Natural killer cell (primary cell): Measurements from ENCODE around the gene DHX58. TPM values are rescaled to one million over a fixed set of nuclear protein-coding genes. Genes with fewer than 3 reads are reported as not detected.
A peak's percentile ranks its signal among the peaks of the same experiment; 100 is the strongest.

Experiments used
- ATAC-seq, 3 donors: fragments of 150-1000 bp in 2 of 3; fragments of 200-7000 bp in 1 of 3; cut with Tn5 transposase; 1 replicate in 1 of 3; 2 replicates in 2 of 3; pipeline ENCODE4 v1.10.0; 2021; ENCODE audit warnings: mild to moderate bottlenecking in 2 of 3, moderate library complexity in 2 of 3
- DNase-seq, 2 donors: peaks; one replicate each; pipeline versions ENCODE4 v3.0.0 to v3.0.0-alpha.2; 2013 to 2021; ENCODE audit warnings: mixed read lengths in 1 of 2
- H3K27ac ChIP-seq: one replicate; pipeline ENCODE4 v1.5.1; 2013; ENCODE audit warnings: mild to moderate bottlenecking, low read length
- H3K27me3 ChIP-seq: one replicate; pipeline ENCODE4 v1.6.1; 2013; ENCODE audit warnings: low read length; ENCODE audit not compliant: control insufficient read depth, insufficient read depth
- H3K36me3 ChIP-seq: one replicate; pipeline ENCODE4 v1.6.1; 2013; ENCODE audit warnings: low read length; ENCODE audit not compliant: control insufficient read depth, insufficient read depth
- H3K4me1 ChIP-seq: one replicate; pipeline ENCODE4 v1.6.1; 2013; ENCODE audit warnings: low read length; ENCODE audit not compliant: control insufficient read depth, insufficient read depth
- H3K4me3 ChIP-seq: one replicate; pipeline ENCODE4 v1.5.1; 2013; ENCODE audit warnings: low read length
- H3K9me3 ChIP-seq: one replicate; pipeline ENCODE4 v1.6.1; 2013; ENCODE audit warnings: low read length; ENCODE audit not compliant: control insufficient read depth, insufficient read depth
- H3K27ac Mint-ChIP-seq, 2 donors: one replicate each; pipeline ENCODE4 v1.8.0; 2022; ENCODE audit warnings: mild to moderate bottlenecking in 2 of 2, mixed read lengths in 2 of 2, moderate library complexity in 1 of 2
- H3K27me3 Mint-ChIP-seq, 2 donors: one replicate each; pipeline ENCODE4 v1.8.0; 2022; ENCODE audit warnings: low read depth in 2 of 2, mixed read lengths in 2 of 2
- H3K36me3 Mint-ChIP-seq: one replicate; pipeline ENCODE4 v1.8.0; 2022; ENCODE audit warnings: mixed read lengths
- H3K4me1 Mint-ChIP-seq, 2 donors: one replicate each; pipeline ENCODE4 v1.8.0; 2022; ENCODE audit warnings: mixed read lengths in 2 of 2
- H3K4me3 Mint-ChIP-seq: one replicate; pipeline ENCODE4 v1.8.0; 2022; ENCODE audit warnings: mild to moderate bottlenecking, moderate library complexity, mixed read lengths
- H3K9me3 Mint-ChIP-seq, 2 donors: one replicate each; pipeline ENCODE4 v1.8.0; 2022; ENCODE audit warnings: mixed read lengths in 2 of 2
- WGBS: methylation state at CpG from one replicate; pipeline ENCODE4 v1.1.7; 2013; ENCODE audit warnings: missing lambda C conversion rate; ENCODE audit not compliant: insufficient coverage; 5-methylcytosine and 5-hydroxymethylcytosine counted together
- intact Hi-C: fragments of 100-400 bp; cut with micrococcal nuclease; formaldehyde crosslinking; loops from one replicate; pipeline ENCODE4 v1.14.2; 2022
- total RNA-seq, 4 donors: library from RNA; stranded (reverse); fragments of 120-200 nt in 1 of 4; gene quantifications; one replicate each; pipeline versions ENCODE4 v1.2.3 to v1.2.4, GENCODE V29; 2013 to 2022
- TF ChIP-seq, protein P1 (sequence below): fragments of 200-600 bp; IDR thresholded peaks from one replicate; pipeline ENCODE4 v1.8.0; 2022; ENCODE audit warnings: antibody characterized with exemption

DHX58 gene
- total RNA-seq, 3 donors from 2014 or later (not counting 1 experiment from before 2014, with no cell fraction given): 22.0 to 29.0 (median 24.5) TPM

DNA sequence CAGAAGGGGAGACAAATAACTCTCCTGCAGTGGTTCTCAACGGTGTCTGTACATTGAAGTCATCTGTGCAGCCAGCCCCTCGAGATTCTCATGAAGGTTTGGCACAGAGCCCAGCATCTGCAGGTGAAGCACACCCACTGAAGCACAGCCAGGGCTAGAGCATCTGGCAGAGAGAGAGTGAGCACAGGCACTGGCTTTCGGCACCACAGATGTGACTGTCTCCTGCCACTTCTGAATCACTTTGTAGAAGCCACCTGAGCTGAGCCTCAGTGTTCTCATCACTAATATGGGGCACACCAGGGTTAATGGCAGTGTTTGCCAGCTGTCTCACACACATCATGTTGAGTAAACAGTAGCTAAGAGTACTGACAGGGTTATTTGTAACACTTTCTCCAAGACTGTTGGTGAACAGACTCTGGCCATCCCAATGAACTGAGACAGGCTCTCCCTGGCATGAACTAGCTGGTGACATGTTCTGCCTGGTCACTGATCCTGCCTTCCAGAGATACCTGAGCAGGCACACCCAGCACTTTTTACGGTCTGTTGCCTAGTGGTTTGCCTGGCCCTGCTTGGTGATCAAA lies 21.0 kb upstream of the DHX58 start:
- Histone ChIP-seq H3K9me3 (no peaks in the 10 kb centered on the region), H3K4me1 (peaks cover 38% of the 10 kb centered on the region), H3K4me3 (no peak overlapping the region), H3K27me3 (no peaks in the 10 kb centered on the region), H3K36me3 (peaks cover 34% of the 10 kb centered on the region), H3K27ac (peak overlapping the region; percentile 2)
- Mint-ChIP-seq H3K4me3 (no peak overlapping the region), H3K36me3 (no peaks in the 10 kb centered on the region), H3K27me3 (no peaks in the 10 kb centered on the region), H3K27ac (peak overlapping the region; percentile 81 to 89), H3K9me3 (no peaks in the 10 kb centered on the region), H3K4me1 (peaks cover 48 to 65% of the 10 kb centered on the region in 2 donors)
- ATAC-seq (peak; percentile 26 to 39 (median 27)), DNase-seq (peak in 1 of 2 donors; percentile 68)
- TF ChIP-seq, protein P1, sequence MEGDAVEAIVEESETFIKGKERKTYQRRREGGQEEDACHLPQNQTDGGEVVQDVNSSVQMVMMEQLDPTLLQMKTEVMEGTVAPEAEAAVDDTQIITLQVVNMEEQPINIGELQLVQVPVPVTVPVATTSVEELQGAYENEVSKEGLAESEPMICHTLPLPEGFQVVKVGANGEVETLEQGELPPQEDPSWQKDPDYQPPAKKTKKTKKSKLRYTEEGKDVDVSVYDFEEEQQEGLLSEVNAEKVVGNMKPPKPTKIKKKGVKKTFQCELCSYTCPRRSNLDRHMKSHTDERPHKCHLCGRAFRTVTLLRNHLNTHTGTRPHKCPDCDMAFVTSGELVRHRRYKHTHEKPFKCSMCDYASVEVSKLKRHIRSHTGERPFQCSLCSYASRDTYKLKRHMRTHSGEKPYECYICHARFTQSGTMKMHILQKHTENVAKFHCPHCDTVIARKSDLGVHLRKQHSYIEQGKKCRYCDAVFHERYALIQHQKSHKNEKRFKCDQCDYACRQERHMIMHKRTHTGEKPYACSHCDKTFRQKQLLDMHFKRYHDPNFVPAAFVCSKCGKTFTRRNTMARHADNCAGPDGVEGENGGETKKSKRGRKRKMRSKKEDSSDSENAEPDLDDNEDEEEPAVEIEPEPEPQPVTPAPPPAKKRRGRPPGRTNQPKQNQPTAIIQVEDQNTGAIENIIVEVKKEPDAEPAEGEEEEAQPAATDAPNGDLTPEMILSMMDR: no peak
- intact Hi-C loops: no loop called here
- 31% methylated on average over 4 of the region's 4 CpGs for WGBS

DNA sequence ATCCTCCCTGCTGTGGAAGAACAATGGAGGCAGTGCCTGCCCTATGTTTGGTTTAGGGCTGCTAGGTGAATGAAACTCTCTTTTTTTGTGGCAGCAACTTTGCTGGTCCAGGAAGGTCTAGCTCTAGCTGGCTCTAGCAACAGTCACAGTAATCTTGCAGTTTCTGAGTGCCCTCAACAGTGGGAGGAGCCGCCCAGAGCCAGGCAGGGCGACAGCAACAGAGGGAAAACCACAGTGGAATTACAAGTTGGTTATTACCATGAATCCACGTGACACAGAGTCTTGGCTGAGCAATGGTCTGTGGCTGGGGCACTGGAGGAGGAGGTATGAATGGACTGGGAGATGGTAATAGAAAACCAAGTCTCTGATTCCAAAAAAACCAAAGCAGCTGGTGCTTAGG lies 20.4 kb upstream of the DHX58 start:
- no peaks in the 10 kb centered on the region for H3K9me3 Mint-ChIP-seq

DNA sequence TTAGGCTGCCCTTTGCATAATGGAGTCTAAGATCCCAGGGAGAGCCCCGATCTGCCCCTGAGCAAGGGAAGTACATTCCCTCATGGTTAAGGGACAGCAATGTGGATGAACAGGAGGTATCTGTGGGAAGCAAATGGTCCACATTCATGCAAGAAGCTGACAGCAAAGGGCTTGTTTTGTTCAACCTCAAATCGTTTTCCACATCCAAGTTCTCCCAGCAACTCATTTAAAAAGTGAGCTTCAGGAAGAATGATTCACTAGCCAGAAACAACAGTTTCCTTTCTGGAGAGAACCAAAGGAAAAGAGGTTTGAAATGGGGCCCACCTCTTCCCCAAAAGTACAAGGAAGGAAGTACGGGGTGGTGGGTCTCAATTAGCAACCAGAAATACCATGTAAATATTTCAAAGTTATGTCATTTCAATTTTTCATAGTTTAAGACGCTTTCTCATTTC lies 19.5 kb upstream of the DHX58 start:
- DNase-seq (no peak), ATAC-seq (no peak)
- Histone ChIP-seq H3K4me3 (no peak overlapping the region), H3K36me3 (peaks cover 50% of the 10 kb centered on the region), H3K27me3 (no peaks in the 10 kb centered on the region), H3K27ac (no peak overlapping the region), H3K4me1 (peaks cover 38% of the 10 kb centered on the region), H3K9me3 (no peaks in the 10 kb centered on the region)
- no peak overlapping the region for H3K27ac Mint-ChIP-seq
- H3K27me3 Mint-ChIP-seq: no peaks in the 10 kb centered on the region
- H3K36me3 Mint-ChIP-seq: peaks cover 6% of the 10 kb centered on the region
- H3K9me3 Mint-ChIP-seq: no peaks in the 10 kb centered on the region
- TF ChIP-seq, protein P1: no peak
- intact Hi-C loops: no loop called here
- H3K4me1 Mint-ChIP-seq: peaks cover 48 to 56% of the 10 kb centered on the region in 2 donors
- H3K4me3 Mint-ChIP-seq: no peak overlapping the region
- WGBS: 35% methylated on average over 4 of the region's 4 CpGs

More for the DNA sequence above, 20.4 kb upstream of the DHX58 start:
- H3K27ac ChIP-seq: peak overlapping the region; percentile 2
- H3K36me3 Mint-ChIP-seq: no peaks in the 10 kb centered on the region
- peaks cover 48 to 62% of the 10 kb centered on the region in 2 donors for H3K4me1 Mint-ChIP-seq
- H3K27me3 Mint-ChIP-seq: no peaks in the 10 kb centered on the region
- peaks cover 40% of the 10 kb centered on the region for H3K36me3 ChIP-seq
- peak in 1 of 2 donors; percentile 28 for DNase-seq
- peak; percentile 53 to 79 (median 73) for ATAC-seq
- no peaks in the 10 kb centered on the region for H3K9me3 ChIP-seq
- intact Hi-C loops: no loop called here
- peak overlapping the region; percentile 81 to 89 for H3K27ac Mint-ChIP-seq
- H3K4me3 Mint-ChIP-seq: peak overlapping the region; percentile 14
- H3K4me3 ChIP-seq: no peak overlapping the region
- TF ChIP-seq, protein P1: no peak
- peaks cover 38% of the 10 kb centered on the region for H3K4me1 ChIP-seq
- 8% methylated on average over 3 of the region's 3 CpGs for whole genome bisulfite sequencing
- no peaks in the 10 kb centered on the region for H3K27me3 ChIP-seq

DNA sequence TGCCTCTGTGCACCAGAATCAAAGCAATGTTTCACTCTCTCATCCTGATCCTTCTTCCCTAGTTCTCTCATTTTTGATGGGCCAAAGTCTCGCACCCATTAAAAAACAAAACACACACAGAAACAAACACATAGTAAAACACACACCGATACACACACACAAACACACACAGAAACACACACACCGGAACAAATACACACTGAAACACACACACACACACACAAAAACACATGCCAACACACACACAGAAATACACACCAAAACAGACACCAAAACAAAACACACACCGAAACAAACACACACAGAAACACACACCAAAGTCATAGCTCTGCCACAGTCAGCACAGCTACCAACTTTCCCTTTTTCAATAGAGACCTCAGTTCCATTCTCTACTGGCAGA lies 18.7 kb upstream of the DHX58 start:
- Mint-ChIP-seq H3K4me3 (no peak overlapping the region), H3K27me3 (no peaks in the 10 kb centered on the region), H3K9me3 (no peaks in the 10 kb centered on the region), H3K36me3 (peaks cover 7% of the 10 kb centered on the region), H3K4me1 (peaks cover 44 to 53% of the 10 kb centered on the region in 2 donors), H3K27ac (peak overlapping the region in 1 of 2 donors; percentile 44)
- H3K9me3 ChIP-seq: no peaks in the 10 kb centered on the region
- 99% methylated on average over 4 of the region's 4 CpGs for WGBS
- H3K27ac ChIP-seq: no peak overlapping the region
- ATAC-seq (no peak), DNase-seq (no peak)
- H3K4me1 ChIP-seq: peaks cover 37% of the 10 kb centered on the region
- TF ChIP-seq, protein P1: no peak
- peaks cover 55% of the 10 kb centered on the region for H3K36me3 ChIP-seq
- intact Hi-C loops: no loop called here
- no peaks in the 10 kb centered on the region for H3K27me3 ChIP-seq
- H3K4me3 ChIP-seq: no peak overlapping the region
